GM20431 (cell line): Measurements from ENCODE around the gene STAT5A.
"Not testable (repeated sequence)": the region's sequence is repeated elsewhere in the genome, so short reads cannot be mapped to it uniquely, and the experiment has no call there.

Experiments
- in situ Hi-C: fragments of 300-500 bp; cut with MseI, MboI; formaldehyde crosslinking; loops from one replicate; pipeline ENCODE4 v1.15.0; 2020; ENCODE audit warnings: low sequenced_read_pairs; ENCODE audit not compliant: unreplicated experiment

The STAT5A gene

GRCh38 chr17:42304187-42305030, 16.1 kb downstream of the STAT5A start:
- in situ Hi-C loops, result no loop called here

GRCh38 chr17:42305031-42305330, 16.7 kb downstream of the STAT5A start:
- in situ Hi-C loops, result not testable (repeated sequence)

- in situ Hi-C loops, result no loop called here
These were observed 17.5 kb downstream of the STAT5A start for GRCh38 chr17:42305543-42306384.

DNA sequence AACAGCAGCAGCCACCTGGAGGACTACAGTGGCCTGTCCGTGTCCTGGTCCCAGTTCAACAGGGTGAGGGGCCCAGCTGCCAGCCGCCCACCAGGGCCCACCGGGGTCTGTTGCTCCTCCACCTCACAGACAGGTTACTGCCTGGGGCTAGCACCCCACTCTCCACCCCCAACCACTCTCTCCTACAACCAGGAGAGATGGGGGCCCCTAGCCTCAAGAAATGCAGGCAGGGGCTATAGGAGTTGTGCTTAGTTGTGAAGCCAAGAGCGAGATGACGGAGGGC, 18.0 kb downstream of the STAT5A start:
- in situ Hi-C loops, result no loop called here

GRCh38 chr17:42307362-42307927, 19.1 kb downstream of the STAT5A start:
- in situ Hi-C loops, result no loop called here

DNA sequence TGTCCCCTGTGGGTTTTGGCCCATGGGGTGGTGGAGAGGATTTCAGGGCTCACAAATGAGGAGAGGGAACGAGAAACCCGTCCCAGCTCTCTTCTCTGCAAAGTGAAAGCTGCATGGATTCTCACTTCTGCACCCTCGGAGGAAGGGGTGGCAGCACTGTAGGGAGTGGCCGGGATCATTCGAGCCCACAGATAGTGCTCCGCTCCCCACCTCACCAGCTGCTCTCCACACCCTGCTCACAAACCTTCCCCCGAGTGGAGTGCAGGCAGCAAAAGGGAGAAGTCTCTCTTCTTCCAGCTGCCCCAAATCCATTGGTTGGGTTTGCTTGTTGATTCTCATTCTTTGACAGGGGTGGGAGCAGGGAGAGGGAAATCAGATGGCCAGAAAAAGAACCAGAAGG, 20.1 kb downstream of the STAT5A start:
- in situ Hi-C loops, result no loop called here

- in situ Hi-C loops, result no loop called here
These were observed 20.8 kb downstream of the STAT5A start for GRCh38 chr17:42309142-42309541.

DNA sequence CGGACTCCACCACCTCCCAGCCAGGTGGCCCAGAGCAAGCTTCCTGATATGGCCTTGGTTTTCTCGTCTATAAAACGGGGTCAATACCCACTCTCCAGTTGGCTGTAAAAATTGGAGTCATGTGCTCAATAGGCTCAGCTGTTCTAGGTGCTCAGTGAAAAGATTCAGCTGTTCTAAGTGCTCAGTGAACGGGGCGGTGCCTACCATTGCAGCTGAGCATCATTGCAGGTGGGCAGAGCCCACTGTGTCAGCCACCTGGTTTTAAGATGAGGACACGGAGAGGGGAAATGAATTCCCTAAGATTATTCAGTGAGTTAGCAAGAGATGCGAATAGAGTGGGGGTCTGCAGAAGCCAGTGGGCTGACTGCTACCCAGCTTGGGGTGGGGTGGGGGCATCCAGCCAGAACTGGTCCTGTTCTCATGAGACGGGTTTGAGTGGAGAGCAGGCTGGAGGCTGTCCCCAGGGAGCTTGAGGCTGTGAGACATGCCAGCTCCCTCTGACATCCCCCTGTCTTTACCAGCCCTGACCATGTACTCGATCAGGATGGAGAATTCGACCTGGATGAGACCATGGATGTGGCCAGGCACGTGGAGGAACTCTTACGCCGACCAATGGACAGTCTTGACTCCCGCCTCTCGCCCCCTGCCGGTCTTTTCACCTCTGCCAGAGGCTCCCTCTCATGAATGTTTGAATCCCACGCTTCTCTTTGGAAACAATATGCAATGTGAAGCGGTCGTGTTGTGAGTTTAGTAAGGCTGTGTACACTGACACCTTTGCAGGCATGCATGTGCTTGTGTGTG, 21.9 kb downstream of the STAT5A start:
- in situ Hi-C loops, result no loop called here

DNA sequence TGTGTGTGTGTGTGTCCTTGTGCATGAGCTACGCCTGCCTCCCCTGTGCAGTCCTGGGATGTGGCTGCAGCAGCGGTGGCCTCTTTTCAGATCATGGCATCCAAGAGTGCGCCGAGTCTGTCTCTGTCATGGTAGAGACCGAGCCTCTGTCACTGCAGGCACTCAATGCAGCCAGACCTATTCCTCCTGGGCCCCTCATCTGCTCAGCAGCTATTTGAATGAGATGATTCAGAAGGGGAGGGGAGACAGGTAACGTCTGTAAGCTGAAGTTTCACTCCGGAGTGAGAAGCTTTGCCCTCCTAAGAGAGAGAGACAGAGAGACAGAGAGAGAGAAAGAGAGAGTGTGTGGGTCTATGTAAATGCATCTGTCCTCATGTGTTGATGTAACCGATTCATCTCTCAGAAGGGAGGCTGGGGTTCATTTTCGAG, 22.5 kb downstream of the STAT5A start:
- in situ Hi-C loops, result no loop called here

GRCh38 chr17:42311240-42312034, 23.1 kb downstream of the STAT5A start:
- in situ Hi-C loops, result no loop called here

- in situ Hi-C loops, result no loop called here
These were observed 23.7 kb downstream of the STAT5A start for GRCh38 chr17:42312035-42312284.

GRCh38 chr17:42312285-42313130, 24.2 kb downstream of the STAT5A start:
- in situ Hi-C loops, result no loop called here

- in situ Hi-C loops, result no loop called here
These were observed 25.1 kb downstream of the STAT5A start for GRCh38 chr17:42313389-42313772.

- in situ Hi-C loops, result no loop called here
These were observed 25.7 kb downstream of the STAT5A start for GRCh38 chr17:42313773-42314566.

- in situ Hi-C loops, result no loop called here
These were observed 27.3 kb downstream of the STAT5A start for GRCh38 chr17:42315402-42316156.

- in situ Hi-C loops, result no loop called here
These were observed 28.5 kb downstream of the STAT5A start for GRCh38 chr17:42316755-42317154.

DNA sequence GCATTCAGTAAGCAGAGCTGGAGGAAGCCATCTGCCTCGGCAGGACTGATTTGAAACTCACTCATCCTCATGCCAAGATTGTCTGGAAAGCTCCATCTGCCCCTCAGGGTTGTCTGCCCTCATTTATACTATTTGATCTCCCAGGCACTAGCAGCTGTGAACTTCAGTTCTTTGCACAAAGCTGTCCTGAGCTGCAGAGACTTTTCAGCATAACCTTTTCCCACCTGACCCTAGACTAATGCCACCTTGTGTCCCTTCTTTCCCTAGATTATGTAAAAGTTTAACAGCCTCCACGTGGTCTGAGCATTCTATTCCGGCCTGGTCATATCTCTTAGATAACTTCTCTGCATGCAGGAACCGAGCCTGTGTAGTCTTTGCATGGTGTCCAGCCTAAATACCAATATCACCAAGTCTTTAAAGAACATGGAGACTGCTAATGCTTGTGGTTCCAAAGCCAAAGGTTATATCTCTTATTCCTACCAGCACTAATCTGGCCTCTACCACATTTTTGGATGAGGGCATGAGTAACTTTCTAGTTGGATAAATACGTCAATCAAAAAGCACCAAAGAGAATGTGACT, 29.1 kb downstream of the STAT5A start:
- in situ Hi-C loops, result no loop called here
